Measurements from ENCODE around the gene LYAR.

The LYAR gene

GRCh38 chr4:4315461-4316149, 25.7 kb upstream of the LYAR start:
- no peak for DNase-seq

GRCh38 chr4:4311193-4311592, 21.2 kb upstream of the LYAR start:
- DNase-seq, result no peak

GRCh38 chr4:4308800-4309441, 19.0 kb upstream of the LYAR start:
- DNase-seq, result no peak

- no peak for DNase-seq
Observed at GRCh38 chr4:4306920-4307319, 17.0 kb upstream of the LYAR start.

GRCh38 chr4:4302416-4302815, 12.5 kb upstream of the LYAR start:
- no peak for DNase-seq

- no peak for DNase-seq
Observed at GRCh38 chr4:4302001-4302400, 12.0 kb upstream of the LYAR start.

- no peak for DNase-seq
Observed at GRCh38 chr4:4299006-4299405, 9.1 kb upstream of the LYAR start.

- no peak for DNase-seq
Observed at GRCh38 chr4:4296283-4296846, 6.4 kb upstream of the LYAR start.

- no peak for DNase-seq
Observed at GRCh38 chr4:4293279-4293678, 3.3 kb upstream of the LYAR start.

GRCh38 chr4:4289597-4289940, 385 bp downstream of the LYAR start:
- no peak for DNase-seq

- DNase-seq, result no peak
Observed at GRCh38 chr4:4289055-4289454, 899 bp downstream of the LYAR start.

- DNase-seq, result no peak
Observed at GRCh38 chr4:4288098-4288497, 1.9 kb downstream of the LYAR start.

- no peak for DNase-seq
Observed at GRCh38 chr4:4284827-4285618, 4.9 kb downstream of the LYAR start.

- DNase-seq, result no peak
Observed at GRCh38 chr4:4281787-4282186, 8.2 kb downstream of the LYAR start.

GRCh38 chr4:4277531-4277930, 12.4 kb downstream of the LYAR start:
- DNase-seq, result no peak

GRCh38 chr4:4274226-4274625, 15.7 kb downstream of the LYAR start:
- DNase-seq, result no peak

GRCh38 chr4:4271912-4272311, 18.0 kb downstream of the LYAR start:
- DNase-seq, result no peak

GRCh38 chr4:4270529-4270928, 19.4 kb downstream of the LYAR start:
- no peak for DNase-seq

GRCh38 chr4:4269856-4270255, 20.1 kb downstream of the LYAR start:
- DNase-seq, result no peak

- no peak for DNase-seq
Observed at GRCh38 chr4:4269331-4269731, 20.6 kb downstream of the LYAR start.

GRCh38 chr4:4268776-4269175, 21.2 kb downstream of the LYAR start:
- no peak for DNase-seq

- no peak for DNase-seq
Observed at GRCh38 chr4:4267981-4268380, 22.0 kb downstream of the LYAR start.

- peak; percentile 32 for DNase-seq
Observed at GRCh38 chr4:4260185-4260751, 29.7 kb downstream of the LYAR start.
